GM23248 (cell line): ENCODE data around the gene GRPEL1. TPM values are rescaled to one million over a fixed set of nuclear protein-coding genes. Genes with fewer than 3 reads are reported as not detected.

Source experiments
- DNase-seq: peaks from one replicate; pipeline ENCODE4 v3.0.0-alpha.2; 2015
- H2AFZ ChIP-seq: fragments of 200-600 bp; sonication (generic); 2 replicates; pipeline ENCODE4 v1.6.1; 2016; ENCODE audit warnings: antibody characterized with exemption
- H3F3A ChIP-seq: fragments of 200-600 bp; sonication (generic); 2 replicates; pipeline ENCODE4 v1.6.1; 2016; ENCODE audit warnings: mild to moderate bottlenecking, antibody characterized with exemption, mixed run types; ENCODE audit not compliant: insufficient read depth
- H3K27ac ChIP-seq: fragments of 200-600 bp; sonication (generic); 2 replicates; pipeline ENCODE4 v1.5.1; 2016; ENCODE audit warnings: mild to moderate bottlenecking
- H3K27me3 ChIP-seq: fragments of 200-600 bp; sonication (generic); replicated peaks from 2 replicates; pipeline ENCODE4 v1.6.1; 2016; ENCODE audit warnings: mild to moderate bottlenecking; ENCODE audit not compliant: insufficient read depth
- H3K36me3 ChIP-seq: fragments of 200-600 bp; sonication (generic); 2 replicates; pipeline ENCODE4 v1.6.1; 2016; ENCODE audit warnings: low read depth, mild to moderate bottlenecking
- H3K4me1 ChIP-seq: fragments of 200-600 bp; sonication (generic); 2 replicates; pipeline ENCODE4 v1.6.1; 2016; ENCODE audit warnings: mild to moderate bottlenecking; ENCODE audit not compliant: insufficient read depth
- H3K4me2 ChIP-seq: fragments of 200-600 bp; sonication (generic); one replicate; pipeline ENCODE4 v1.6.1; 2016; ENCODE audit warnings: mild to moderate bottlenecking; ENCODE audit not compliant: unreplicated experiment
- H3K4me3 ChIP-seq: fragments of 200-600 bp; sonication (generic); 2 replicates; pipeline ENCODE4 v1.5.1; 2016; ENCODE audit warnings: mild to moderate bottlenecking
- H3K79me2 ChIP-seq: fragments of 200-600 bp; sonication (generic); 2 replicates; pipeline ENCODE4 v1.6.1; 2016; ENCODE audit warnings: mild to moderate bottlenecking; ENCODE audit not compliant: insufficient read depth
- H3K9ac ChIP-seq: fragments of 200-600 bp; sonication (generic); 2 replicates; pipeline ENCODE4 v1.6.1; 2016; ENCODE audit warnings: mild to moderate bottlenecking
- H3K9me2 ChIP-seq: fragments of 200-600 bp; sonication (generic); 2 replicates; pipeline ENCODE4 v1.6.1; 2016; ENCODE audit warnings: mixed run types, mild to moderate bottlenecking, moderate library complexity; ENCODE audit not compliant: insufficient read depth
- H3K9me3 ChIP-seq: fragments of 200-600 bp; sonication (generic); one replicate; pipeline ENCODE4 v1.6.1; 2017; ENCODE audit warnings: low read depth
- H4K20me1 ChIP-seq: fragments of 200-600 bp; sonication (generic); 2 replicates; pipeline ENCODE4 v1.6.0; 2016; ENCODE audit not compliant: insufficient read depth
- EZH2 ChIP-seq: fragments of 200-600 bp; sonication (generic); IDR thresholded peaks from 2 replicates; pipeline ENCODE4 v1.6.1; 2018; ENCODE audit warnings: antibody characterized with exemption, mild to moderate bottlenecking; ENCODE audit not compliant: insufficient read depth, poor library complexity, severe bottlenecking
- EZH2phosphoT487 ChIP-seq: fragments of 200-600 bp; sonication (generic); IDR thresholded peaks from 2 replicates; pipeline ENCODE4 v1.6.1; 2018; ENCODE audit warnings: antibody characterized with exemption, moderate library complexity, mild to moderate bottlenecking, low read depth; ENCODE audit not compliant: insufficient read depth
- WGBS, 2 experiments: methylation state at CpG; one replicate each; pipeline ENCODE4 v1.1.6; 2015 to 2017; ENCODE audit warnings: low lambda C conversion rate in 2 of 2, low coverage in 1 of 2; ENCODE audit errors: missing lambda C conversion rate in 2 of 2; 5-methylcytosine and 5-hydroxymethylcytosine counted together
- in situ Hi-C: fragments of 300-500 bp; cut with MboI; formaldehyde crosslinking; loops from 2 replicates; pipeline ENCODE4 v1.15.0; 2020
- polyA plus RNA-seq: library from polyadenylated mRNA; unstranded; fragments of >200 nt; fragmentation: Nextera tagmentation; extraction: Ambion mirVana; gene quantifications from 2 replicates; pipeline ENCODE4 v1.2.1, GENCODE V29; 2016
- total RNA-seq: library from RNA; depleted of rRNA; stranded (reverse); fragments of >200 nt; shearing (Covaris generic); gene quantifications from 2 replicates; pipeline ENCODE4 v1.2.3, GENCODE V29; 2014

The GRPEL1 gene
- total and polyA plus RNA-seq, 2 experiments from 2014 or later: 41.8 to 85.5 TPM

- no peak for DNase-seq
- H3K27ac ChIP-seq: no peak overlapping the region
- no peaks in the 10 kb centered on the region for H3K27me3 ChIP-seq
- no peak for TF ChIP-seq EZH2phosphoT487
- TF ChIP-seq EZH2: no peak
- no peaks in the 10 kb centered on the region for H3K79me2 ChIP-seq
- 86 to 89% methylated on average over 11 of the region's 11 CpGs for whole genome bisulfite sequencing, 2 experiments
- H4K20me1 ChIP-seq: no peaks in the 10 kb centered on the region
- H3K4me3 ChIP-seq: no peak overlapping the region
- H3K4me1 ChIP-seq: no peaks in the 10 kb centered on the region
- H3K4me2 ChIP-seq: no peak overlapping the region
- no peak overlapping the region for H2AFZ ChIP-seq
- no peak overlapping the region for H3K9ac ChIP-seq
- H3K9me2 ChIP-seq: no peaks in the 10 kb centered on the region
- H3K36me3 ChIP-seq: peaks cover 12% of the 10 kb centered on the region; the same call in 1 of the 2 replicates
- no peaks in the 10 kb centered on the region for H3K9me3 ChIP-seq
- H3F3A ChIP-seq: no peaks in the 10 kb centered on the region
- in situ Hi-C loops: no loop called here
Observed at GRCh38 chr4:7016086-7016485, 51.8 kb downstream of the GRPEL1 start.

GRCh38 chr4:7015383-7016035 is 52.4 kb downstream of the GRPEL1 start:
- no peak for DNase-seq
- Histone ChIP-seq H2AFZ (no peak overlapping the region), H4K20me1 (no peaks in the 10 kb centered on the region), H3F3A (no peaks in the 10 kb centered on the region), H3K9me2 (no peaks in the 10 kb centered on the region), H3K27me3 (no peaks in the 10 kb centered on the region), H3K27ac (no peak overlapping the region), H3K36me3 (peaks cover 12% of the 10 kb centered on the region; the same call in 1 of the 2 replicates), H3K9ac (no peak overlapping the region), H3K79me2 (no peaks in the 10 kb centered on the region), H3K4me2 (no peak overlapping the region), H3K9me3 (no peaks in the 10 kb centered on the region), H3K4me1 (no peaks in the 10 kb centered on the region), H3K4me3 (no peak overlapping the region)
- in situ Hi-C loops: no loop called here
- TF ChIP-seq EZH2 (no peak), EZH2phosphoT487 (no peak)
- WGBS, 2 experiments: 85 to 89% methylated on average over 12 of the region's 12 CpGs

GRCh38 chr4:7014815-7015214 is 53.0 kb downstream of the GRPEL1 start:
- no peak for TF ChIP-seq EZH2
- no peak for TF ChIP-seq EZH2phosphoT487
- DNase-seq: no peak
- H3K4me1 ChIP-seq: no peaks in the 10 kb centered on the region
- H3K4me2 ChIP-seq: no peak overlapping the region
- H3K27ac ChIP-seq: no peak overlapping the region
- H3F3A ChIP-seq: no peaks in the 10 kb centered on the region
- in situ Hi-C loops: no loop called here
- H4K20me1 ChIP-seq: no peaks in the 10 kb centered on the region
- no peaks in the 10 kb centered on the region for H3K9me3 ChIP-seq
- no peaks in the 10 kb centered on the region for H3K27me3 ChIP-seq
- H3K36me3 ChIP-seq: peaks cover 15% of the 10 kb centered on the region; the same call in 1 of the 2 replicates
- whole genome bisulfite sequencing, 2 experiments: 93 to 95% methylated on average over 12 of the region's 12 CpGs
- no peak overlapping the region for H3K4me3 ChIP-seq
- H2AFZ ChIP-seq: no peak overlapping the region
- H3K79me2 ChIP-seq: no peaks in the 10 kb centered on the region
- no peak overlapping the region for H3K9ac ChIP-seq
- no peaks in the 10 kb centered on the region for H3K9me2 ChIP-seq

- H3K27ac ChIP-seq: no peak overlapping the region
- no peaks in the 10 kb centered on the region for H4K20me1 ChIP-seq
- no peaks in the 10 kb centered on the region for H3K4me1 ChIP-seq
- peaks cover 17% of the 10 kb centered on the region; the same call in 1 of the 2 replicates for H3K36me3 ChIP-seq
- no peaks in the 10 kb centered on the region for H3K27me3 ChIP-seq
- 91 to 93% methylated on average over 10 to 11 of the region's 11 CpGs for WGBS, 2 experiments
- no peak overlapping the region for H2AFZ ChIP-seq
- H3F3A ChIP-seq: no peaks in the 10 kb centered on the region
- no peaks in the 10 kb centered on the region for H3K9me2 ChIP-seq
- no peaks in the 10 kb centered on the region for H3K79me2 ChIP-seq
- no peaks in the 10 kb centered on the region for H3K9me3 ChIP-seq
- H3K9ac ChIP-seq: no peak overlapping the region
- H3K4me2 ChIP-seq: no peak overlapping the region
- no peak for DNase-seq
- no peak overlapping the region for H3K4me3 ChIP-seq
- no peak for TF ChIP-seq EZH2phosphoT487
- no peak for TF ChIP-seq EZH2
- in situ Hi-C loops: no loop called here
Observed at GRCh38 chr4:7013175-7013574, 54.7 kb downstream of the GRPEL1 start.
